NCI-H1436 treated with DMSO at 0.1 percent for 48 hours (cell line): ENCODE measurements around the gene PLPPR3.

Source experiments
- DNase-seq: peaks from one replicate; lab custom pipeline; 2025; lab: John Stamatoyannopoulos, UW

The PLPPR3 gene

DNA sequence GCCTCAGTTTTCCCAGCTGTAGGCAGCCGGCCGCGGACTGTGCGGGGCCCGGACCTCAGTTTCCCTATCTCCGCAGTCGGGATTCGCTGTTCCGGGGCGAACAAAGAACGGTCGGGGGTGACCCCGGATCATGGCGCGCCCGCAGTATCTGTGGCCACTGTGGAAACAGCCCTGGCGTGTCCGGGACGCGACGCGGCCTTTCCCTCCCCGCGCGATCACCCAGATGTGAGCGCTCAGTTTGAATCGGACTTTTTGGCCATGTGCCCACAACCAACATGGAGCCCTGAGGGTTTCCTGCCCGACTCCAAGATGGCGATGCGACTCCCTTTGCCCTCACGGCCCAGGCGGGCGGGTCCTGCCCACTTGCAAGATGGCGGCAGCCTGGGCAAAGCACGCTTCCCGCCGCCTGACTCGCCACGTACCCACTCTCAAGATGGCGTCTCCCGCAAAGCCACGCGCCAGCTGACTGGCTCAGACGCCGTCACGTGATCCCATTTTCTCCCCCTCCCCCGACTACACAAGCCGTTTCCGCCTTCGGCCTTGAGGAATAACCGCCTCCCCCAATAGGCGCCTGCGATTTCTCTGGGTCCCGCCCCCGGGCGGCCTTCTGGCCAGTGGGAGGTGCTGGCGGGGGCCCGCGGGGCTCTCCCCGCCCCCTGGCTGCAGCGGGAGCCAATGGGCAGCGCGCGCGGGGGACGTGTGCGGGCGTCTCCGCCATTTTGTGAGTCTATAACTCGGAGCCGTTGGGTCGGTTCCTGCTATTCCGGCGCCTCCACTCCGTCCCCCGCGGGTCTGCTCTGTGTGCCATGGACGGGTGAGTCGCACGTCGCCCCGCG lies 24.8 kb downstream of the PLPPR3 start, which contains the start of gene PTBP1:
Gene PTBP1, plus strand, starts transcription at position 761 of the 836 bp plus-strand sequence. Its CDS starts 46 bp downstream, at position 807.
- DNase-seq, result peak; percentile 99

DNA sequence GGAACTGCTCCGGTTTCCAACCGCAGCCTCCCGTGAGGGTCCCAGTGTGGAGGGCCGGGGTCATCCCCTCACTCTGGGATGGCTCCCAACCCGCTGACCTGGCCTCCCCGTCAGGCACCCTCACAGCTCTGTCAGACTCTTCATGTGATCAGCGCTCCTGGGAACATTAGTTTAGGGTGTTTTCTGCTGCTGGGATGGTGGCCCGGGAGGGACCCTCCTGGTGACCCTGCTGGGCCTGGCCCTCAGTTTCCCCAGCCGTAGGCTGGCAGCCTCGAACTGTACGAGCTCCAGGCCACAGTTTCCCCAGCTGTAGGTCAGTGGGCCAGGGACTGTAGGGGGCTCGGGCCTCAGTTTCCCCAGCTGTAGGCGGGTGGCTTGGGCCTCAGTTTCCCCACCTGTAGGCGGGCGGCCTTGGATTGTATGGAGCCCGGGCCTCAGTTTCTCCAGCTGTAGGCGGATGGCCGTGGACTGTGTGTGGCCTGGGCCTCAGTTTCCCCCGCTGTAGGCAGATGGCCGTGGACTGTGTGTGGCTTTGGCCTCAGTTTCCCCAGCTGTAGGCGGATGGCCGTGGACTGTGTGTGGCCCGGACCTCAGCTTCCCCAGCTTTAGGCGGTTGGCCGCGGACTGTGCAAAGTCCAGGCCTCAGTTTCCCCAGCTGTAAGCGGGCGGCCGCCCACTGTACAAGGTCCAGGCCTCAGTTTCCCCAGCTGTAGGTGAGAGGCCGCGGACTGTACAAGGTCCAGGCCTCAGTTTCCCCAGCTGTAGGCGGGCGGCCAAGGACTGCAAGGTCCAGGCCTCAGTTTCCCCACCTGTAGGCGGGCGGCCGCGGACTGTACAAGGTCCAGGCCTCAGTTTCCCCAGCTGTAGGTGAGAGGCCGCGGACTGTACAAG lies 25.8 kb downstream of the PLPPR3 start:
- DNase-seq, result no peak

DNA sequence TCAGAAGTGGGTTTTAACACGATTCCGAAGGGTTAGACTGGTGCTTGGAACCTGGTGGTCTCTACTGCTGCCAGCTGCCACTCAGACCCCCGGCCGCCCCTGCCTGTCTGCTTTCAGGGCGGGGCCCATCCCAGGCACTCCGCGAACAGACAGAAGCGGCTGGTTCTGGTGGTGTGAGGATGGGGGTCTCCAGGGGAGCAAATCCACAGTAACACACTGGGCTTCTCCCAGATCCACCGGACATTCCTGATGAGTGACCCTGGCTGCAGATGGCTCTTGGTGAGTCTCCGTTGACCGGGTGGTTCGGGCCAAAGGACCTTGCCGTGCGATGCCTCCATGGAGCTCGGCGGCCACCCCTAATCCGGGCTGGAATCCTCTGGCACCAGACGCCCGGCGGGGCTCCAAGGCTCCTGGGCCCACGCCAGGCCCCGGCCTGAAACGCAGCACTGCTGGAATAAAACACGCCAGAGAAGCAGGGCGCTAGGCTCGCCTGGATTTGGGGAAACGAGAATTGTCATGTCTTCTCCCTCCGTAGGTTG lies 26.6 kb downstream of the PLPPR3 start:
- DNase-seq, result no peak

DNA sequence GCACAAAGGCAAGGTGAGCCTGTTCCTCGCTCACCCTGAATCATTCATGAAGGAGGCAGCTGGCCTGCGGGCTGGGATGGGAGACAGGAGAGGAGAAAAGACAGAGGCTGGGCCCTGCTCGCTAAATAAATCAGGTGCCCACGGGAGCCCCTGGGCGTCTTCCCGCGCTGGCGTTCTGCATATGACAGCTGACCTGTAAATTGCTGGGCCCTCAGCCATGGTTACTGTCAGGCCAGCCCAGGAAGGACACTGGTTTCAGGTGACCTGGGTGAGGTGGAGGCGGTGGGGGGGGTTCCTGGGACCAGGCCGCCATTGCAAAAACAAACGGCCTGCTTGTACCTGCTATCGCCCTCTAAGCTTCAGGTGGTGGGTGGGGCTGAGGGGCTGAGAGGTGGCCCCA lies 27.9 kb downstream of the PLPPR3 start:
- DNase-seq, result no peak

DNA sequence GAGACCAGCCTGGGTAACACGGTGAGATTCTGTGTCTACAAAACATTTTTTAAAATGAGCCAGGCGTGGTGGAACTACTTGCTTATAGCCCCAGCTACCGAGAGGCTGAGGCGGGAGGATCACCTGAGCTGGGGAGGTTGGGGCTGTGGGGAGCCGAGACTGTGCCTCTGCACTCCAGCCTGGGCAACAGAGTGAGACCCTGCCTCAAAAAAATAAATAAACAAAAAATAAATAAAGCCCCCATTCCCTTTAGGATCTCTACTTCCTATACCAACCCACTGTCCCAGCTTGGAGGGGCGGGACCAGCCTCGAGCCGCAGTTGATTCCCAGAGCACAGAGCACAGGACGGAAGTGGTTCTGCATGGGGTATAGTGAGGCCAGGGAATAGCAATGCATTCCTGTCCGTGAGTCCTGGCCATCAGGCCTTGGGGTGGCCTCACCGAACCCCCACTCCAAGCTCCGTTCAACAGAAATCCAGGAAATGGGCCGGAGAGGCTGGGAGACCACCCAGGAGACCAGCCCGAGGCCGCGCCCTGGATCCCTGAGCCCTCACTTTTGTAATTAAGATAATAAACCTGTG lies 29.4 kb downstream of the PLPPR3 start:
- no peak for DNase-seq

DNA sequence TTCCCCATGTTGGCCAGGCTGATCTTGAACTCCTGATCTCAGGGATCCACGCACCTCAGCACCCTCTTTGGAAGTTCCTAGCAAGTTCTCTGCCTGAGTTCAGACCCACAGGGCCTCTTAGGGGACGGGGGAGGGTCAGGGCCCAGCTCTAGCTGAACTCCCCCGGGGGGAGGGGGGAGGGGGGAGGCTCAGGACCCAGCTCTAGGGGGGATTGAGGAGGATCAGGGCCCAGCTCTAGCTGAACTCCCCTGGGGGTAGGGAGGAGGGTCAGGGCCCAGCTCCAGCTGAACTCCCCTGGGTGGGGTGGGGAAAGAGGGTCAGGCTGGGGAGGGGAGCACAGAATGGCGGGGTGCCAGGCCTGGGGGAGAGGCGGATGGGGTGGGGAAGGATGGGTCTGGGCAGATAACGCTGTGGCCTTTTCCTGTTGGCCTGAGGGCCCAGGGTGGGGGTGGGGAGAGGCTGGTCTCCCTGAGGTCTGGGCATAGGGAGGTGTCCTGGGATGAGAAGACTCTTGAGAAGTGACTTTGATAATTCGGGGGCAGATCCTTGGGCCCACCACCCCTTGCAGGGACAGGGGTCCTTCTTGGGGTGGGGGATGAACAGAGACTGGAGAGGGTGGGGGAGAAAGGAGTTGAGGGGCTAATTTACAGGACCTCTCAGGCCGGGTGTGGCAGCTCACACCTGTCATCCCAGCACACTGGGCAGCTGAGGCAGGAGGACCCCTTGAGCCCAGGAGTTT lies 30.0 kb downstream of the PLPPR3 start:
- DNase-seq, result no peak

DNA sequence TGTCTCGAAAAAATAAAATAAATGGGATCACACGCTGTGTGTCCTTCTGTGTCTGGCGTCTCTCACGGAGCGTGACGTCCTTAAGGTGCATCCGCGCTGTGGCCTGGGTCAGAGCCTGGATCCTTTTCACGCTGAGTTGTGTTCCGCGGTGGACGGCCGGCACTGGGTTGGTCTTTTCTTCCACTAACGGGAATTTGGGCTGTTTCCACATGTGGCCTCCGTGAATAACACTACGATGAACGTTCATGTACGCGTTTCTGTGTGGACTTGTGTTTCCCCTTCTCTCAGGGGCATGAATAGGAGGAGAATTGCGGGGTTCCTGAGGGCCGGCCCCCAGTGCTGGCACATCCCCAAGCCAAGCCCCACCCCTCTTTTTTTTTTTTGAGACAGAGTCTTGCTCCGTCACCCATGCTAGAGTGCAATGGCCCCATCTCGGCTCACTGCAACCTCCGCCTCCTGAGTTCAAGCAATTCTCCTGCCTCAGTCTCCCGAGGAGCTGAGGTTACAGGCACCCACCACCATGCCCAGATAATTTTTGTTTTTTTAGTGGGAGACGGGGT lies 30.7 kb downstream of the PLPPR3 start:
- DNase-seq, result no peak

DNA sequence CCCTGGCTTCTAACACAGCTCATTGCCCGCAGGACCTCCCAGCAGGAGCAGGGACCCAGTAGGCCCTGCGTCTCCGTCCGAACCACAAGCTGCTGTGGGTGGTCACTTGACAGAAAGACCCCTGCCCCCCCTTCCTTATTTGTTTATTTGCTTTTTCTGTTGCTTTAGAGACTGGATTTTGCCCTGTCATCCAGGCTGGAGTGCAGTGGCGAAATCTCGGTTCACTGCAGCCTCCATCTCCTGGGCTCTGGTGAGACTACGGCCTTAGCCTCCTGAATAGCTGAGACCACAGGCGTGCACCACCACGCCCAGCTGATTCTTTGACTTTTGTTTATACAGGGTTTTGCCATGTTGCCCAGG lies 32.1 kb downstream of the PLPPR3 start:
- DNase-seq, result no peak

DNA sequence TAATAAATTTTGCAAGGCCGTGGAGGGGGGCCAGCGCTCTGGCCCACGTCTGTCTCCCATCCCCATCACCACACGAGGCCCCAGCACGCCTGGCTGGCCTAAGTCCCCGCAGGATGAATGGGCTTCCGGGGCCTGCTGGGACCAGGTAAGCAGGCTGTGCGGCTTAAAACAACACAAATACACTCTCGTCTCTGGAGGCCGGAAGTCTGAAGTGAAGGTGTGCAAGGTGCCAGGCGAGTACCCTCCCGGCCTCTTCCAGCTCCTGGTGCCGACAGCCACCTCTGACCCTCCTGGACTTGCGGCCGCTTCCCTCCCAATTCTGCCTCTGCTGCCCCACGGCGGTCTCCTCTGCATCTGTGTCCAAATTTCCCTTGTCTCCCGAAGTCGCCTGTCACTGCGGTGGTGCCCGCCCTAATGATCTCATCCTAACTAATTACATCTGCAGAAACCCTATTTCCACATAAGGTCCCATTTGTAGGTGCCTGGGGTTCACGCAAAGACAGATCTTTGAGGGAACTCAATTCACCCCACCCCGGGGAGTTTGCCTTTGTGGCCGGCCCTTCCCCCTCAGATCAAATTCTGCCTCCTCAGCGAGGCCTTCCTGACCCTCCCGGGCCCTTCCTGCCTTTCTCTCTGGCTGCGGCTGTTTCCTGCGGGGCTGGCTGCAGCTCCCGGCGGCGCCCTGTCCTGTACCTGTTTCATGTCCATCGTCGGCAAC lies 32.6 kb downstream of the PLPPR3 start:
- no peak for DNase-seq

DNA sequence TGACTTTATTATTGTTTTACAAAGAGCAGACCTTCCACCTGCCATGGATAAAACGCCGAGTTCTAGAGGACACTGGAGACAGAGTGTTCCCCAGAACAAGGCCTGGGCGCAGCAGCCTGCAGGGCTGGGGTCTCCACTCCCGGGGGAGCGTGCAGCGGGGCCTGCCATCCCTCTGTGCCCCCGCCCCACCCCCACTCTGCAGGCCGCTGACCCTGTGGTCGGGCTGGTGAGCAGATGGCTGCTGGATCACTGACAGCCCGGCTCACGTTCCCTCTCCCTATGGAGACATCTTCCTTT lies 33.1 kb downstream of the PLPPR3 start:
- DNase-seq, result no peak

DNA sequence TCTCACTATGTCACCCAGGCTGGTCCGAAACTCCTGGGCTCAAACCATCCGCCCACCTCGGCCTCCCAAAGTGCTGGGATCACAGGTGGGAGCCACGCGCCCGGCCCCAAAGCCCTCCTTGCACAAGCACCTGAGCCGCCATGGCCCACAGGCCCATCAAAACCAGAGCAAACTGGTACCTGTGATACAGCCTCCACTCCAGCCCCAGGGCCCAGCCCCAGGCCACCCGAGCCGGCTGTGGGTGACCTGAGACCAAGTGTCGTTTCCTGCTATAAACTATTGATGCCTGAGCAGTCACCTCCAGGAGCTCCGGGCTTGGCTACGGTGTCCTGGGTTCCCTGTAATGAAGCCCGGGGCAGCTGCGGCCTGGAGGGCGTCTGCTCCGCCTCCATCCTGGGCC lies 34.2 kb downstream of the PLPPR3 start:
- no peak for DNase-seq

DNA sequence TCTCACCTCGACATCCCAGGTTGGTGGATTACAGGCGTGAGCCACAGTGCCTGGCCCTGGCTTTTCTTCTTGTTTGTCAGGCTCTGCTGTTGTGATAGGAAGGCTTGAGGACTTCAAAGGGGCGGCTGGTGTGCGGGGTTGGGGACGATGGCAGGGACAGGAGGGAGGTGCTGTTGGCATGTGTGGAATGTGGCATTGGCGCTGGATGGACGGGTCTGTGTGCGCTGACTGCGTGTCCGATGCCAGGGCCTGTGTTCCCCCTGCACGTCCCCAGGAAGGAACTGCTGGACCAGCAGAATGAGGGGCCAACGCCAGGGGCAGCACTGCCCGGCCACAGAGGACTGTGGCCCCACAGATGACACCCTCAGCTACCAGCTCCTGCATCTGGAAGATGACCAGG lies 37.2 kb downstream of the PLPPR3 start:
- no peak for DNase-seq

DNA sequence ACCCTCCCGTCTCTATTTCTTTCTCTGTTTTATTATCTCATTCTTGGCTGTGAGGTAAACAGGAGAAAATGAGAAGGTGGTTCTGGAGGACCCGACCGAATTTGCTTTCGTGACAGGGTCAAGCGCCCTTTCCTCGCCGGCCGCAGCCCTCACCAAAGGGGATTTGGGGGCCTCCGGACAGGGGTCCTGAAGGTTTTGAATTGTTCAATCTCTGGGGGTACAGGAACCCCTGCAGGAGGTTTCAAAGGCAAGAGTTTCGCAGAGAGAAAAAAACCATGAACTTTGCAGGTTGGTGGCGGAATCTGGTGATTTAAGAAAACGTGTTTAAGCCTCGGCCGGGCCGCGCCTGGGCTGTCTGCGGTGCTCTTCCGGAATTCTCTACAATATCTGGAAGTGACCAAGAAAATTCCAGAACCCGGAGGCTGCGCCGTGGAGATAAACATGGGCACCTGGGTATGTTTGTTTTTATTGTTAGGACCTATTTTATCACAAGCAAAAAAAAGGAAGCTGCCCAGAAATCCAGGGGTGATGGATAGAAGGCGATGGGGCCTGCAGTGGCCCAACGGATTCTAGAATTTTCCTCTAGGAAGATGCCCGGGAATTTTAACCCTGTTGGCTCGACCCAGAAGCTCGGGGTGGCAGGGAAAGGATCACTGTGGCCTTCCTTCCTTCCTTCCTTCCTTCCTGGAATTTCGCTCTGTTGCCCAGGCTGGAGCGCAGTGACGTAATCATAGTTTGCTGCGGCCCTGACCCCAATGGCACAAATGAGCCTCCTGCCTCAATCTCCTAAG lies 38.7 kb downstream of the PLPPR3 start:
- no peak for DNase-seq

DNA sequence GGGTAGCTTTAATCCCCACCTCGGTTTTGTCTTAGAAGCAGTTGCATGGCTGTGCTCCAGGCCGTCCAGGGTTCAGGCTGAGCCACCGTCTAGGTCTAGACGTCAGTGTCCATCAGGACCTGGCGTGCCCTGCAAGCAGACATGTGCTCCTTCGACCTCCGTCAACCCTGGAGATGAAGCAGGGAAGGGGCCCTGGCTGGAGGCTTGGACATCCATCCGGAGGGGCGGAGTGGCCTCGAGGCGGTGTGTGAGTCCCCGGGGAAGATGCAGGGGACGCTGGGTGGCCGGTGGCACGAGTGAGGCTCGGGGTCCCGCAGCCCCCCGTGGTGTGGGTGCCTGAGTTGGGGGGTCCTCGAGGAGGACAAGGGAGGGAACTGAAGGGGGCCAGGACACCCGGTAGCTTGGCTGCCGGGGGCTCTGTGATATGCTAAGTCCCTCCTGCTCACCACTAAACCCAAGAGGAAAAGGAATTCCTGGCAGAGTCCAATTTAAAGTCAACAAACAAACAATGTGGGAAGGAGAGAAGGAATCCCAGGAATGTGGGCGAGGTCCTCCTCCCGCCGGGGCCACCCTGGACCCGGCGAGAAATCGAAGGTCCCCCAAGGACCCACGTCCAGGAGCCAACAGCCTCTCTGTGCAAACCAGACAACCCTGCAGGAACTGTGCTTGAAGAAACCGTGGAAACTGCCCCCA lies 39.4 kb downstream of the PLPPR3 start:
- no peak for DNase-seq

DNA sequence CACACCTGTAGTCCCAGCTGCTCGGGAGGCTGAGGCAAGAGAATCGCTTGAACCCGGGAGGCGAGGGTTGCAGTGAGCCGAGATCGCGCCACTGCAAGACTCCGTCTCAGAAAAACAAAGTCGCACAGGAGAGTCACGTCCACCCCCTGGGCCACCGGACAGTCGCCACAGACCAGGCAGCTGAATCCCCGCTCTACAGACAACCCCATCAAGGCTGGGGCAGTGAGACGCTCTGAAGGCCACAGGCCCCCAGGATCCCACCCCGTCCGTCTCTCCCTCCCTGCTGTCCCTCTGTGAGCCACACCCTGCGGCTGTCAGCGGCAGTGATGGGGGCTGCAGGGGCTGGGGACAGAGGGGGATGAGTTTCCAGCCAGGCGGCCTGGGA lies 40.0 kb downstream of the PLPPR3 start:
- no peak for DNase-seq

DNA sequence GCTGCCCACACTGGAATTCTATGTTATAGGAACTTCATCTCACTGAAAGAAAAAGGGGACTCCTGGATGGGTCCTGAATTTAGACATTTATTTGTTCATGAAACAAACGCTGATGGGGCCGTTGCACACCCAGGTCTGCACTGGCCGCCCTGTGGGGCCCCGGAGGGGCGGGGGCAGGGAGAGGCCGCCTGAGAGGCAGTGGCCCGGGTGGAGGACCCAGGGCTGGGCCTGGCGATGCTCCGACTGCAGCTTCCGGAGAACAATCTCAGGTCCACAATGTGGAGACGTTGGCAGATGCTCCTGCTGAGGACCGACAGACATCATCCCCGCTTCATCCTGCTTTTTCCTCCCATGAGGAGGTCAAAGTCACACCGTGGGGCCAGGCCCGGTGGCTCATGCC lies 40.8 kb downstream of the PLPPR3 start:
- DNase-seq, result no peak

DNA sequence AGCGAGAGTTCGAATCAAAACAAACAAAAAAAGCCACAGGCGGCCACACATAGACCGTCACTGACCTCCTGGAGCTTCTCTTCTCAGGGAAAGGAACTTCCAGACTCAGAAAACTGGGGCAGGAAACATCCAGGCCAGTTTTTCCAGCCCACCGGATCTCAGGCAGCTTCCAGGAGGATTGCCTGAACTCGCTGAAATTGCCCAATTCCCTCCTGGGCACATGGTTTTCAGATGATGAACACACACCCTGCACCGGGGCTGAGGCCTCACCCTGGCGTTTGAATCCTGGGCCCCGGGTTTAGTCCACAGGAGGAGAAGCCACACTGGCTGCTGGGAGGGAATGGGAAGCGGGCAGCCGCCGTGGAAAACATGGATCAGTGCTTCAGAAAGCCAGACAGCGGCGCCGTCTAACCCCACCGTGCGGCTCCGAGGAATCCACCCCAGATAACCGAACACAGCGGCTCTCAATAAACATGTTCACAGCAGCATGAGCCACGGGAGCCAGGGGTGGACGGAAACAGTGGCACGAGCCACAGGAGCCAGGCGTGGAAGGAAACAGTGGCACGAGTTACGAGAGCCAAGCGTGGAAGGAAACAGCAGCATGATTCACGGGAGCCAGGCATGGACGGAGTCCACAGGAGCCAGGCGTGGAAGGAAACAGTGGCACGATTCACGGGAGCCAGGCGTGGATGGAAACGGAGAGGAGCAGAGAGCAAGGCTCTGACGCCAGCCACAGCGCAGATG lies 42.7 kb downstream of the PLPPR3 start:
- no peak for DNase-seq

DNA sequence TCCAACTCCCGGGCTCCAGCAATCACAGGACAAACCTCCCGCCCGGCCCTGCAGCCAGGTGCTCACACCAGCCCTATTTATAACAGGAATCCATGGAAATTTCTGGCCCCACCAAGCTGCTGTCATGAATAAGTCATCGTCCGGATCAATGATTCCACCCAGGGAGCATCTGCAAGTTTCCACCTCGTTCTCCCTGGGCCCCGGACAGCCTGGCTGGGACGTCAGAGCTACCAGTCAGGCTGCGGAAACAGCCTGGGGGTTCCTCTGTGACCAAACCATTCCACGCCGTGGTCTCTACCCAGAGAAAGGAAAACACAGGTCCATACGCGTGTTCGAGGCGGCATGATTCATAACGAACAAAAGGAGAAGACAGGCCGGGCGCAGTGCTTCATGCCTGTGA lies 45.2 kb downstream of the PLPPR3 start:
- no peak for DNase-seq
